T47D (cell line): ENCODE data around the gene PPP1R13B.
A peak's percentile ranks its signal among the peaks of the same experiment; 100 is the strongest.

Experiments
- DNase-seq, 2 experiments: peaks; one replicate each; pipeline versions ENCODE4 v3.0.0 to v3.0.0-alpha.2; 2011 to 2012; ENCODE audit warnings: low read depth in 1 of 2, low spot score in 1 of 2
- JUND ChIP-seq: IDR thresholded peaks from 2 replicates; pipeline ENCODE4 v1.6.1; 2012; ENCODE audit warnings: low read depth
- in situ Hi-C: cut with HindIII; loops from 2 replicates; pipeline ENCODE4 v1.10.0; 2016; ENCODE audit warnings: low sequenced_read_pairs, low pct_unique_long_range_greater_than_20kb

The PPP1R13B gene

GRCh38 chr14:103715052-103716000 lies 132.0 kb downstream of the PPP1R13B start, which contains the start of the genes XRCC3 and ZFYVE21:
Gene XRCC3 (minus strand): TSS chr14:103715451. CDS start chr14:103711087, 4,364 bp downstream.
Gene ZFYVE21 (plus strand): TSS chr14:103715810. CDS start chr14:103715842, 32 bp downstream.
- DNase-seq = peak; percentile 100
- in situ Hi-C loops = no loop called here

DNA sequence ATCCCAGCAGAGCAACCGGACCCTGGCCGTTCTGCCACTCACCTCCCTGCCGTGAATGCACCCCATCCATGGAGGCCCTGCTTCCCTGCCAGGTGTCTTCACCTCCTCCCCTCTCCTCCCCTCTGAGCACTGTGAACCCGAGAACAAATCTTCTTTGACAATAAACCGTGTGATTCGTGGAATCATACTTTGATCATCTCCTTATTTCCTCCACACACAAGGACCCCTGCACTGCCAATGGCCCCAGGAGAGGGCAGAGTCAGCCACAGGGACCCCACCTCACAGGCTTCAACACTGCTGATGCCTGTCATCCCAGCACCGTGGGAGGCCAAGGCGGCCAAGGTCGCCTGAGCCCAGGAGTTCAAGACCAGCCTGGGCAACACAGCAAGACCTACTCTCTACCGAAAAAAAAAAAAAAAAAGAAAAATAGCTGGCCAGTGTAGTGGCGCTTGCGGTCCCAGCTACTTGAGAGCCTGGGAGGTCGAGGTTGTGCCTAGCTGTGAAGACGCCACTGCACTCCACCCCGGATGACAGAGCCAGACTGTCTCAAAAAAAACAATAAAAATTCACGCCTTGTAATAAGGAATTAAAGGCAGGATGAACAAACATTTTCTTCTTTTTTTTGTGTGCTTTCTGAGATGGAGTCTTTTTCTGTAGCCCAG lies 133.2 kb downstream of the PPP1R13B start:
- in situ Hi-C loops = no loop called here
- DNase-seq = no peak
- TF ChIP-seq JUND = no peak

More at GRCh38 chr14:103715052-103716000, 132.0 kb downstream of the PPP1R13B start, which contains the start of the genes XRCC3 and ZFYVE21:
- no peak for TF ChIP-seq JUND

GRCh38 chr14:103713304-103714062 lies 133.9 kb downstream of the PPP1R13B start:
- in situ Hi-C loops = no loop called here
- no peak for TF ChIP-seq JUND
- DNase-seq = no peak

GRCh38 chr14:103712633-103713247 lies 134.6 kb downstream of the PPP1R13B start:
- no peak for TF ChIP-seq JUND
- in situ Hi-C loops = no loop called here
- no peak for DNase-seq

GRCh38 chr14:103711516-103712431 lies 135.6 kb downstream of the PPP1R13B start:
- TF ChIP-seq JUND = no peak
- DNase-seq = no peak
- in situ Hi-C loops = no loop called here

DNA sequence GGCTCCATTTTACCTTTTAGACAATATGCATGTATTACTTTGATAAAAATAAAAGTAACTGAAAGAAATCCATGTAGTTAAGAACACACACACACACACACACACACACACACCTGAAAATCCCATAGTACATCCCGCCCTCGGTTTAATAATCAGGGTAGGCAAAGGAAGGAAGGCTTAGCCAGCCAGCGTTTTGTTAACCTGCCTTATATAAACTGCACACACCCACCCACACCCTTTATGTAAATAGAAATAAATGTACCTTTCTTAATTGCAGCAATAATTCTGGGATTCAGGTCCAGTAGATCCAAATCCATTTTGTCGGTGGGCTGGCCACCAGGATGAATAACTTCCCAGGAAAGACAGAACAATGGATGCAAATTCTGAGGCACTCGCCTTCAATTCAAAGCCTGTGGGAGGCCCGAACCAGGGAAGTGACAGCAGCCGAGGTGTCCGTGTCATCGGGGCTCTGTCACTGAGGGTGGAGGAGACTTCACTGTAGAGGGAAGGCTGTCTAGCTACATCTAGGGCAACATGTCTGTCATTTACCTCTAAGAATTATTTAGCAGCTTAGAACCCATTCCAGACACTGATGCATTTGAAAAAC lies 136.5 kb downstream of the PPP1R13B start:
- no peak for TF ChIP-seq JUND
- no peak for DNase-seq
- in situ Hi-C loops = no loop called here

- no peak for TF ChIP-seq JUND
- in situ Hi-C loops = no loop called here
- DNase-seq = no peak
Measured at GRCh38 chr14:103709814-103710213, 137.6 kb downstream of the PPP1R13B start.

DNA sequence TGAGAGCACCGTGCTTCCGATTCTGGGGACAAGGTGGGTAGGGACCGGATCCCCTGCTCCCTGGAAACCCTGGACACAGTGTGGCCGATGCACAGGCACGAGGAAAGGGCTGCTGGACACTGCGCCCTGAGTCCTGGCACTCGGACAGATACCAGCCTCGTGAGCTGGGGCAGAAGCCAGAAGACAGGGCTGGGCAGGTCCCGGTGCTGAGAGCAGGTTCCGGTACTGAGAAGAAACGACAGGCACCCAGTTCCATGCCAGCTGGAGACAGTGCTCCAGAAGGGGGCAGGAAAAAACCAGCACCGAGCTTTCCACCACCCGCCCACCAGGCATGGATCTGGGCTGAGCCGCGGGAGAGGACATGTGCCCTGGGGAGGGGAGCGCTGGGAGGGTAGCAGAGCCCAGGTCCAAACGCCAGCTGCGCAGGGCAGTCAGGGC lies 138.6 kb downstream of the PPP1R13B start:
- no peak for DNase-seq
- no peak for TF ChIP-seq JUND
- in situ Hi-C loops = no loop called here

DNA sequence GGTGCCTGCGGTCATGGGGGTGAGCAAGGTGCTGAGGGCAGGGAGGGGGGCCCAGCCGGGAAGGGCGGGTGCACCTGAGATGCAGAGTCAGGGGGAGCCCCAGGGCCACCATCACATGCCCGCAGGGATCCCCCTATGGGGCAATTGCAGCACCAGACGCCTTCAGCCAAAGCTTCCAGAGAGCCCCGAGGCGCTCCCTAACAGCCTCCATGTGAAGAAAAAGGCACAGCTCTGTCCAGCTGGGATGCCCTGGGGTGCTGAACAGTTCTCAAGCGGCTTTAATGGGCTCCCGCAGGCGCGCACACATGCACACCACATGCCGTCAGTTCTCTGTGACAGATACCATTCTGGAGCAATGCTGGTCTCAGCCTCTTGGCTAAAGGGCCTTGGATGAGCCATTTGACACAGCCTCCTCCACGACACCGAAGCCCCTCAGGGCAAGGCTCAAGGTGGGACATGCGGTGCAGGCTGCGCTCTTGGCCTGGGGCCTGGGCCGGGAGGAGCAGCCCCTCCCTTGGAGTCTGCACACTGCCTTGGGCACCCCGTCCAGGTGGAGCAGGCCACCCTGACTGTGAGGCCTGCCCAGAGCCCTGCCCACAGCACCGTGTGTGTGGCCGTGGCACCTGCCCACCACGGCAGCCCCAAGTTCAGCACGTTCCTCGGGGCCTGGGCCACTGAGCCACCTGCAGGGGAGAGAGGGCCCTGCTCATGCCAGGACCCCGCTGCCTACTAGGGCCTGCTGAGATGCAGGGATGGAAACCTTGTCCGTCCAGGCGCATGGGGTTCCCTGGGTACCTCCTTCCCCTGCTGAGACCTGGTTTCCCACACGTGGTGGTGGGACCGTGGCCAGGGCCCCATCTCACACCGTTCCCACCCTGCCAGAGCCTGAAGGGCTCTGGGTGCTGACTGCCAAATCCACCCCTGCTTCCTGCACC lies 139.8 kb downstream of the PPP1R13B start:
- no peak for TF ChIP-seq JUND
- in situ Hi-C loops = no loop called here
- no peak for DNase-seq
